Measurements from ENCODE around the gene EXOSC10.

DNA sequence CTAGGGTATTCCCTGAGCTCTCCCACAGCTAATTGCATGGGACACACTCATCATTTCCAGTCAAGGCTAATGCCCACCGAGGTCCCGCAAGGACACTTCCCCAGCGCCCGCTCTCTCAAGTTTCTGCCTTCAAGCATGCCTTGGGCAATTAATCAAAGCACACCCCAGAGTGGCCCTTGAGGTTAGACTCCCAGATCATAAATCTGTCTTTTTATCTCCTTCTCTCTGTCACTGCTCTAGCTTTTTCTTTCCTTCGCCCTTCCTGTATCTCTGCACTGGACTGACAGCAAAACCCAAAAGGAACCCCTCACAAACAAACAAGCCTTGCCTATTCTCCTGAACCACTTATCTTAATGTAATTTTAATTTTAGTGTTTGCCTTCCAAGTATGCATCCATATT is 7.9 kb upstream of the EXOSC10 start:
- no peak for TF ChIP-seq POLR2A (IDR thresholded peaks at IDR 0.05)
- TF ChIP-seq, protein P1, sequence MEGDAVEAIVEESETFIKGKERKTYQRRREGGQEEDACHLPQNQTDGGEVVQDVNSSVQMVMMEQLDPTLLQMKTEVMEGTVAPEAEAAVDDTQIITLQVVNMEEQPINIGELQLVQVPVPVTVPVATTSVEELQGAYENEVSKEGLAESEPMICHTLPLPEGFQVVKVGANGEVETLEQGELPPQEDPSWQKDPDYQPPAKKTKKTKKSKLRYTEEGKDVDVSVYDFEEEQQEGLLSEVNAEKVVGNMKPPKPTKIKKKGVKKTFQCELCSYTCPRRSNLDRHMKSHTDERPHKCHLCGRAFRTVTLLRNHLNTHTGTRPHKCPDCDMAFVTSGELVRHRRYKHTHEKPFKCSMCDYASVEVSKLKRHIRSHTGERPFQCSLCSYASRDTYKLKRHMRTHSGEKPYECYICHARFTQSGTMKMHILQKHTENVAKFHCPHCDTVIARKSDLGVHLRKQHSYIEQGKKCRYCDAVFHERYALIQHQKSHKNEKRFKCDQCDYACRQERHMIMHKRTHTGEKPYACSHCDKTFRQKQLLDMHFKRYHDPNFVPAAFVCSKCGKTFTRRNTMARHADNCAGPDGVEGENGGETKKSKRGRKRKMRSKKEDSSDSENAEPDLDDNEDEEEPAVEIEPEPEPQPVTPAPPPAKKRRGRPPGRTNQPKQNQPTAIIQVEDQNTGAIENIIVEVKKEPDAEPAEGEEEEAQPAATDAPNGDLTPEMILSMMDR (IDR thresholded peaks at IDR 0.05), result no peak

All from esophagus squamous epithelium (tissue), 4 donors.